HAP-1 (cell line): ENCODE results near the gene ZC3H13.

Experiments used
- DNase-seq, 2 experiments: peaks; one replicate each; pipeline ENCODE4 v3.0.0-alpha.2; 2016 to 2020; ENCODE audit warnings: low spot score in 2 of 2
- H3K27me3 ChIP-seq: fragments of 250-450 bp; sonication (Bioruptor Pico); 2 replicates; pipeline ENCODE4 v1.5.1; 2020; ENCODE audit warnings: low read depth, mild to moderate bottlenecking, moderate library complexity
- H3K36me3 ChIP-seq: fragments of 250-450 bp; sonication (Bioruptor Pico); replicated peaks from 2 replicates; pipeline ENCODE4 v1.5.1; 2020; ENCODE audit warnings: mild to moderate bottlenecking
- H3K4me1 ChIP-seq: fragments of 250-450 bp; sonication (Bioruptor Pico); 2 replicates; pipeline ENCODE4 v1.5.1; 2020; ENCODE audit warnings: mild to moderate bottlenecking
- H3K4me3 ChIP-seq: fragments of 250-450 bp; sonication (Bioruptor Pico); 2 replicates; pipeline ENCODE4 v1.5.1; 2020; ENCODE audit warnings: mild to moderate bottlenecking, moderate library complexity
- H3K9me3 ChIP-seq: fragments of 250-450 bp; sonication (Bioruptor Pico); 2 replicates; pipeline ENCODE4 v1.5.1; 2020; ENCODE audit warnings: mild to moderate bottlenecking, moderate library complexity
- in situ Hi-C: fragments of 300-500 bp; cut with MboI; formaldehyde crosslinking; loops from 3 replicates; pipeline ENCODE4 v1.14.3; 2020; ENCODE audit warnings: low sequenced_read_pairs, inconsistent platforms, mixed read lengths

The ZC3H13 gene

GRCh38 chr13:45909673-45910072 lies 142.9 kb downstream of the ZC3H13 start:
- no peaks in the 10 kb centered on the region for H3K27me3 ChIP-seq
- no peaks in the 10 kb centered on the region for H3K36me3 ChIP-seq
- H3K9me3 ChIP-seq, result peaks cover 6% of the 10 kb centered on the region; the same call in 1 of the 2 replicates
- no peaks in the 10 kb centered on the region for H3K4me1 ChIP-seq
- in situ Hi-C loops, result no loop called here
- H3K4me3 ChIP-seq, result no peak overlapping the region
- DNase-seq, result no peak

GRCh38 chr13:45909089-45909488 lies 143.5 kb downstream of the ZC3H13 start:
- no peaks in the 10 kb centered on the region for H3K27me3 ChIP-seq
- in situ Hi-C loops, result no loop called here
- DNase-seq, result no peak
- peaks cover 6% of the 10 kb centered on the region; the same call in 1 of the 2 replicates for H3K9me3 ChIP-seq
- no peaks in the 10 kb centered on the region for H3K4me1 ChIP-seq
- H3K36me3 ChIP-seq, result no peaks in the 10 kb centered on the region
- no peak overlapping the region for H3K4me3 ChIP-seq

- no peaks in the 10 kb centered on the region for H3K4me1 ChIP-seq
- peaks cover 5% of the 10 kb centered on the region; the same call in 1 of the 2 replicates for H3K9me3 ChIP-seq
- DNase-seq, result no peak
- H3K27me3 ChIP-seq, result no peaks in the 10 kb centered on the region
- no peaks in the 10 kb centered on the region for H3K36me3 ChIP-seq
- in situ Hi-C loops, result no loop called here
- no peak overlapping the region for H3K4me3 ChIP-seq
These were observed 145.0 kb downstream of the ZC3H13 start for GRCh38 chr13:45907503-45907902.
